Measurements from ENCODE around the gene FHL3. TPM values are rescaled to one million over a fixed set of nuclear protein-coding genes. Genes with fewer than 3 reads are reported as not detected.

The FHL3 gene
- total and polyA plus RNA-seq, 2 of the 4 experiments (the other 2 are of a cell fraction): 11.5 to 27.1 TPM

- H4K8ac ChIP-seq (ENCODE audit: low read depth in 2 of 2, low read length in 2 of 2): no peak overlapping the region
- H2BK20ac ChIP-seq (ENCODE audit: low read depth, low read length): no peak overlapping the region
- CTCF ChIA-PET: interaction anchor here (0.6 kb wide), 1 partner anchor 13 kb away, joined by 3 read pairs; no protein-coding TSS in a partner anchor
- no peaks in the 10 kb centered on the region for H3K27me3 ChIP-seq (ENCODE audit: control insufficient read depth, insufficient read depth, low read length)
- TF ChIP-seq RAD21 (IDR thresholded peaks at IDR 0.05; ENCODE audit: low read length) (no peak), RCOR1 (IDR thresholded peaks at IDR 0.05; ENCODE audit: insufficient replicate concordance, low read length) (no peak), MXI1 (IDR thresholded peaks at IDR 0.05; ENCODE audit: borderline replicate concordance, low read depth, low read length) (no peak), BHLHE40 (IDR thresholded peaks at IDR 0.05; ENCODE audit: low read depth, low read length) (no peak), POLR2A (IDR thresholded peaks at IDR 0.05; ENCODE audit: low read depth, low read length) (no peak), RFX5 (IDR thresholded peaks at IDR 0.05; ENCODE audit: low read depth, low read length) (no peak), SMC3 (IDR thresholded peaks at IDR 0.05; ENCODE audit: low read depth, low read length) (no peak), USF2 (IDR thresholded peaks at IDR 0.05; ENCODE audit: low read depth, low read length) (no peak), MAZ (IDR thresholded peaks at IDR 0.05; ENCODE audit: borderline replicate concordance, low read depth, low read length) (no peak), NFE2L2 (IDR thresholded peaks at IDR 0.05; ENCODE audit: low read depth, low read length) (no peak), CTCF (conservative IDR thresholded peaks at IDR 0.05; ENCODE audit: low read depth, low read length) (no peak), CEBPB (IDR thresholded peaks at IDR 0.05; ENCODE audit: low read depth, low read length) (no peak), ELK1 (IDR thresholded peaks at IDR 0.05; ENCODE audit: borderline replicate concordance, low read depth, low read length) (no peak), FOS (IDR thresholded peaks at IDR 0.05; ENCODE audit: low read depth, low read length) (no peak), CHD1 (IDR thresholded peaks at IDR 0.05; ENCODE audit: low read depth, low read length) (no peak), MAFK (IDR thresholded peaks at IDR 0.05; ENCODE audit: low read depth, low read length) (no peak)
- H3K9me1 ChIP-seq (ENCODE audit: insufficient read depth, low read length): no peaks in the 10 kb centered on the region
- H3K9ac ChIP-seq (ENCODE audit: low read depth, low read length): no peak overlapping the region
- H2AK5ac ChIP-seq (ENCODE audit: low read depth, low read length): no peak overlapping the region
- no peaks in the 10 kb centered on the region for H3K9me3 ChIP-seq (ENCODE audit: control insufficient read depth, insufficient read depth, low read length)
- H3K4me2 ChIP-seq (ENCODE audit: low read depth, low read length): no peak overlapping the region
- no CpG with 5 or more reads among the region's 4 CpGs for WGBS, 2 experiments (ENCODE audit: extremely low coverage in 2 of 2, insufficient read length in 1 of 2)
- H2BK5ac ChIP-seq (ENCODE audit: low read depth, low read length, poor library complexity, severe bottlenecking): no peak overlapping the region
- in situ Hi-C loops (cut with MboI; ENCODE audit: low sequenced_read_pairs) (no loop called here), dilution Hi-C loops (cut with HindIII; ENCODE audit: low sequenced_read_pairs, unreplicated experiment) (no loop called here), intact Hi-C loops (cut with micrococcal nuclease) (loop anchor here (5.0 kb wide), 1 partner anchor 88 kb away; no protein-coding TSS in a partner anchor)
- H3K23ac ChIP-seq (ENCODE audit: low read depth, low read length): no peak overlapping the region
- H3K56ac ChIP-seq (ENCODE audit: extremely low read depth, insufficient read depth, low read length): no peak overlapping the region
- DNase-seq (no peak), ATAC-seq (ENCODE audit: low read depth) (no peak)
- no peak overlapping the region for H3K4me3 ChIP-seq (ENCODE audit: insufficient read depth, low read depth, low read length)
- H3K36me3 ChIP-seq (ENCODE audit: control insufficient read depth, insufficient read depth, low read length): peaks cover 42% of the 10 kb centered on the region
- no peak overlapping the region for H2AK9ac ChIP-seq (replicated peaks; ENCODE audit: low read depth, low read length, poor library complexity)
- no peak overlapping the region for H3K4ac ChIP-seq (ENCODE audit: low read depth, low read length)
- no peak overlapping the region for H2BK15ac ChIP-seq (ENCODE audit: low read depth, low read length)
- no TSS peak for BruUV-seq (replicated peaks)
- H4K91ac ChIP-seq (ENCODE audit: insufficient read depth, low read depth, low read length): no peak overlapping the region
- H3K27ac ChIP-seq (ENCODE audit: insufficient read depth, low read length): no peak overlapping the region
- H4K20me1 ChIP-seq (ENCODE audit: insufficient read depth, low read length): no peaks in the 10 kb centered on the region; the same call in 1 of the 2 replicates
- peaks cover 3 to 6% of the 10 kb centered on the region in 2 experiments; a peak in 3 of 4 replicates for H3K79me1 ChIP-seq (ENCODE audit: low read depth in 1 of 2, low read length in 2 of 2)
- H2AFZ ChIP-seq (replicated peaks; ENCODE audit: low read length, poor library complexity): no peak overlapping the region
- no peak overlapping the region for H3K14ac ChIP-seq (replicated peaks; ENCODE audit: low read depth, low read length)
- POLR2A ChIA-PET (ENCODE audit: unreplicated experiment): no interaction called here
- no peak overlapping the region for H4K5ac ChIP-seq (ENCODE audit: low read depth, low read length)
- no peak overlapping the region for H3K18ac ChIP-seq (ENCODE audit: low read depth, low read length)
- no peak overlapping the region for H2BK120ac ChIP-seq (ENCODE audit: low read depth, low read length)
- no peaks in the 10 kb centered on the region for H3K4me1 ChIP-seq (ENCODE audit: control insufficient read depth, insufficient read depth, low read length)
Measured at GRCh38 chr1:37965301-37965700, 40.0 kb downstream of the FHL3 start.

All from IMR-90 (cell line).